Glomerular endothelial cell (primary cell): ENCODE data around the gene ZNF503. TPM values are rescaled to one million over a fixed set of nuclear protein-coding genes. Genes with fewer than 3 reads are reported as not detected.

ENCODE experiments used
- DNase-seq: peaks from one replicate; pipeline ENCODE4 v3.0.0-alpha.2; 2011; ENCODE audit warnings: low read depth, low spot score; ENCODE audit errors: extremely low read depth
- total RNA-seq: library from RNA; depleted of rRNA; stranded (reverse); fragments of >200 nt; gene quantifications from 2 replicates; pipeline ENCODE4 v1.2.3, GENCODE V29; 2015

ZNF503 gene
- total RNA-seq, 1 donor from 2014 or later: 14.8 TPM

- no peak for DNase-seq
Observed at GRCh38 chr10:75407224-75407712, 5.7 kb upstream of the ZNF503 start.

DNA sequence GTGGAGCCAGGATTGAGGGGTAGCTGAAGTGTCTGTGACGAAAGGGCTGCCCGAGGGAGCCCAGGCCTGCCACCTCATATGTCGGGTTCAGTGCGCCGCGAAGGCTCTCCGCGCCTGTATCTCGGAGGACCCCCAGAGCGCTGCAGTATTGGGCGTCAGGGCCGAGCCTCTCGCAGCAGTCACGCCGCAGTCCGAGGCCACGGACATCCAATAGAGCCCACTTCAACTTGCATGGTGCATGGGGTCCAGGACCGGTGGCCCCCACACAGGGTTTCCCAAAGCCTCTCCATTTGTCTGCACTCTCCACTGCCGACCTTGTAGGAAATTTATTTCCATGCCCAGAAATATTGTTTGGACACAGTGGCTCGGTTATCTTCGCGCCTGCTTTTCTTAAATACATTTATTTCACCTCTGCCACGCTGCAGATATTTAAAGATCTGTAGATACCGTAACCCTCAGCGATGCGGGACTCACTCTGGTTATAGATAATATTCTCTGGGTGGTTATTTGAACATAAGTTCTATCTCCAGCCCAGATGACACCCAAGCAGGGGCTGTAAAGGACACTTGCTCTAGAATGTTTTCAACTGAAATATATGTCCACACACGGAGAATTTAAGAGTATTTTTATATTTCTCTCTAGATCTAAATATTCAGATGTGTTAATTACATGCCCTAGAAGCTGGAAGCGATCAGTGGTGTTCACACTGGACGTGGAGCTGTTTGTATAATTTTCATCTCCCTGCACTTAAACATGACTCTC is 5.1 kb upstream of the ZNF503 start:
- no peak for DNase-seq

DNA sequence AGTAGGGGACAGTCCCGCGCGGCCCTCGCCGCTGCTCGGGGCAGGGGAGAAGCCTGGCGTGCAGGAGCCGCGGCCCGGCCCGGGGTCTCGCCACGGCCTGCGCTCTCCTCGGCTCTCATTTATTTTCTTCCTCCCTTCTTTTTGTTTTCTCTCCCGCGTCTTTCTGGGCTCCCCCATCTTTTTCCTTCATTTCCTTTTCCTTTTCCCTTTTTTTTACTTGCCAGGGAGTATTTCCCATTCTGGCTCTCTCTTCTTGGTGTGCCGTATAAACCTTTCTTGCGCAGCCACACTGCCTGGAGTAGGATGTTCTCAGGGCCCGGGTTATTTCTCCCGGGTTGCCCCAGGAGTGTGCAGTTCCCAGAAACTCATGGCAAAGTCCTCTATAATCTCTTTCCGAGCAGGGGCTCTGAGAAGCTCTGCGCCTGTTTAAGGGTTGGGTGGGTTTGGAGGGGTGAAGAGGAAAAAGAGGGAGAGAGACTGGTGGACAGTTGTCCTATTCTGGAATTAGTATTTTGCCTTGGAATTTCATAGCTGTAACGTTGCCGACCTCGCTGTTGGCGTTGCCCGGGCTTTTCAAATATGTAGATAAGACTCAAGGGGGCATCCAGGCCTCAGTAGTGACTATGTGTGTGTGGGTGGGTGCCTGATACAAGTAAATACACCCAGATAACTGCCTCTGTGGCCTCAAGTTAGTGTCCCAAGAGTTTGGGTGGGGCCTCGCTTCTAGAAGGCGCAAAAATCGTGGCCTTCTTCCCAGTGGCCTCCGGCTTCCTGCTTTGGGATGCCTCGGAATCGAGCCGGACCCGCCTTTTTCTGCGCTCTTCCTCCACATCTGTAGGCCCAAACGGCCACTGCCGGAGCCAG is 4.3 kb upstream of the ZNF503 start:
- no peak for DNase-seq

DNA sequence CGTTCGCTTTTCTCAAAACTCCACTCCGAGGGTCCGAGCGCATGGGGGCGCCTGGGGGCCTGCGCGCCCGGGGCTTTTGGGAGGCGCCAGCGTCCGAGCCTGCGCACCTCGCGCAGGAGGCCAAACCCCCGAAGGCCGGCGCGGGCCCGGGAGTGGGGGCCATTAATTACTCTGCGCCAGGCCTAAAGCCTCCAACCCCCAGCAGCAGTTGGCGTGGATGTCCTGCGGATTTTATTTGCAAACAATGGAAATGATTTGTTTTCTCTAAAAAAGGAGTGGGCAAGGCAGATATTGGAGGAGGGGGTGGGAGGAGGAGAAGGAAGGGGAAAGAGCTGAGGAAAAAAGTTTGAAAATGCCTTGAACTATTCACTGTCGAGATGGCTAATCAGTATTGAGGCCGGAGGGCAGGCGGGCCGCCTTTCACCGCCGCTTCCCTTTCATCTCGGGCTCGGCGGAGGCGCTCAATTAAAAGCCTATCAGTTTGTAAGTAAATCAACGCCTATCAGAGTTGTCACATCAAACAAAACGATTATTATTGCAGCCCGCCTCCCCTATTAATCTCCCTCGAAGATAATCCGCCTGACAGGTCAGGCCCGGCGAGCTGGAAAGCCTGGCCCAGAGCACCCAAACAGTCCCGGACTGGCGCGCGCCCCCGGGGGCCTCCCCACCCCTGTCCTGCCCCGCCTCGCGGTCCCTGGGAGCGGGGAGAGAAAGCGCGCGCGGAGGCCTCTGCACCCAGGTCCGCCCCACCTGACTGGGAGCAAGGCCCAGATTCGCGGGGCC is 3.4 kb upstream of the ZNF503 start:
- DNase-seq: no peak

GRCh38 chr10:75403939-75404814 is 2.6 kb upstream of the ZNF503 start:
- DNase-seq: no peak

DNA sequence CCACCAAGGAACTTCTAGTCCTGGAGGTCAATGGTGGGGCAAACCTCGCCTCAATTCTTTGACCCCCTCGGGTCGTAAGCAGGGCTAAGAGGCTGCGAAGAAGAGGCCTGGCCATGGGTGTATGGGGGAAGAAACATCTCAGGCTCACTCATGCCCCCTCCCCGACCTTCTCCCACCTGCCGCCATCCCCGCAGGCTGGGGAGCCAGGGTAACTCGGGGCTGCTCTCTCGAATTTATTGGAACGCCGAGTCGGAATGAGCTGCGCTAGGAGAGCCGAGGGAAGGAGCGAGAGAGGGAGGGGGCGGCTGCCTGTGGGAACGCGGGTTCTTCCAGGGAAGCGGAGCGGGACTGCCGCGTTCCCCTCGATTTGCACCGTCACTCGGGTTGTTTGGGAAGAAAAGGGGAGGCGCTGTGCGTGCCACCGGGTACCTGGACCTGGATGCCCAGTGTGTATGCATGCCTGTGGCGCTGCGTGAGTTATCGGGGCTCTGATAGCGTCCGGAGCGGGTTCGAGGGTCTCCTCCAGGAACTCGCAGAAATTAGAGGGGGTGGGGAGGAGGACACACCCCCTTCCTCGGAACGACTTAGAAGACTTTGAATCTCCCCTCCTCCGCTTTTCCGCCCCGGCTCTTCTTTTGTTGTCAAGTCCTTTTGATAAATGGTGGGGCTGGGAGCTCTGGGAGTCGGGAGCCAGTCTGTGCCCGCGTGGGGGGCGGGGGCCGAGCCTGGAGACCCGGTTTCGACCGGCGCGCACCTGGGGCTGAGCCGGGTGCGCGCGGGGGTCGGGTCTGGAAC is 1.8 kb upstream of the ZNF503 start:
- DNase-seq: no peak

GRCh38 chr10:75402486-75403143 is 1.1 kb upstream of the ZNF503 start:
- no peak for DNase-seq

DNA sequence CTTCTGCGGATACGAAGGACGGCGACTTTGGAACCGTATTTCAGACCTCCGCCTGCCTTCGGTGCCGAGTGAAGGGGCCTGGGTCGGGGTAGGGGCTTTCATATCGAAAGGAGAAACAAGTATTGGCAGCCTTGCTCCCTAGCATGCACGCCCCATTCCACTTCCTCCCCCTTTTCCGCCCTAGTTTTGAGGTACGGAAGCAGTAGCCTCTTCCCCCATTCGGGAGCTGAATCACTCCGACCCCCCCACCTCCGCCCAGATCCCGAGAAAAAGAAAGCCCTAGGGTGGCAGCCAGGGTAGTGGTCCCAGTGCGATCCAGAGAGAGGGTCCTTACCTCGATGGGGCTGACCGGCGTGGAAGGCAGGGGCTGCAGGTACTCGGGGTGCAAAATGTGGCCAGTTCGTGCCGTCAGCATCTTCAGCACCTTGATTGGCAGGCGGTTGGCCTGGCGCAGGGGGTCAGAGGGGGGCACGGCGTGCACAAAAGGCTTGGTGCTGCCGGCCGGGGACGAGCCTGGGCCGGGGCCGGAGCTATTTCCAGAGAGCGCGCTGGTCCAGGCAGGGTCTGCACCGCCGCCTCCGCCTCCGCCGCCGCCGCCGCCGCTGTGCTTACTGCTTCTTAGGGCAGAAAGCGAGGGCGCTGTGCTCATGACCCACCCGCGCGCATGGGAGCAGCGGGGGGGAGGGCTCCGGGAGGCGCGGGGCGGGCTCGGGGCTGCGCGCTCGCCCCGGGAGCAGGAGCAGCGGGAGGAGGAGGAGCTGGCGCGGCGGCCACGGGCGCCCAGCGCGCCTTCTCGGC is 594 bp downstream of the ZNF503 start:
- no peak for DNase-seq

DNA sequence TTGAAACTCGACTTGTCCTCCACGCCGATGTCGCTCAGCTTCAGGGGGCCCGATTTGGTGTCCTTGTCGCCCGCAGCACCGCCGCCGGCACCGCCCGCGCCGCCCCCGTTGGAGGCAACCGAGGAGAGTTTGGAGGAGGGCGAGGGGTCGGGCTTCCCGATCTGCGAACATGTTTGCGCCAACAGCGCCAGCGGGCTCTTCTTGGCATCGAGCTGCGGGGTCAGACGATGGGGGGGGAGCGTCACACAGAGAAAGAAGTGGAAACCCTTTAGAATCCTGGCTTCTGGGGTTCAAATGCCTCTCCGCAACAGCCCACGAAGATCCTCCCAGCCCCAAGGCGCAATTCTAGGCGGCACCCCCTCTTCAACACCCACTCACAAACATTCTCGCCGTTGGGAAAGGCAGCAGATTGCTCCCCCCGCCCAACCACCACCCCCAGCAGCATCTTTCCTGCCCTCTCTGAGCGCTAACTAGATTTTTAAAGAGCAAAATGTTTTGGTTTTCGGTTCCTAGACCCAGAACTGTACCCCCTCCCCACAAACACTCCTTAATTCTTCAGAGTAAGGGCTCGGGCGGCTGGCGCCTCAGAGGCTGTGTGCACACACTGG is 1.3 kb downstream of the ZNF503 start:
- DNase-seq: no peak

- no peak for DNase-seq
Observed at GRCh38 chr10:75399461-75400162, 2.0 kb downstream of the ZNF503 start.

DNA sequence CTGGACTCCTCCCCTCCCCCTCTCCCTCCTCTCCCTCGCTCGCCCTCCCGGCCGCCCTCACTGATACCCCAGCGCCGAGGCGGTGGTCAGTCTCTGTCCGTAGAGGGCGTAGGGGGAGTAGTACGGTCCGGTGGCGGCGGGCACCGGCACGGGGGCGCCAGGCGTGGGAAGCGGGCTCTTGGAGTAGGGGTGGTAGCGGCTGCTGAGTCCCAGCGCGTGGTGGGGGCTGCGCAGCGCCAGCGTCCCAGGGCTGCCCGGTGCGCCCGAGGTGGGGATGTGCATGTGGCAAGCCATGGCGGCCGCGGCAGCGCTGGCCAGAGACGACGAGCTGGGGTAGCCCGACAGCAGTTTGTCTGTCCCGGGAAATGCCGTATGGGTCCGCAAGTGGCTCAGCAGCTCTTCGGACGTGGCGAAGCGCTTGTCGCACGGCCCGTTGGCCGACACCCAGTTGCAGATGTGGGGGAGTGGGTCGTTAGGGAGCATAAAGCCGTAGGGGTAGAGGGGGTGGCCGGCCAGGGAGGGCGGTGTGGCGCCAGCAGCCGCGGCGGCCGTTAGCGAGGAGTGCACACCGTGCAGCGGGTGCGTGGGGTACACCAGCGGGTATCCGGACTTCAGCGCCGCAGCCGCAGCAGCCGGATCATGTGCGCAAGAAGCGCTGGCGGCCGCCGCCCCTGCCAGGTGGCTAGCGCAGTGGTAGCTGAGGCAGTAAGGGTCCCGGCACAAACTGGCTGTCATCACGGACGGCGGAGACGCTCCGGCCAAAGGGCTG is 2.7 kb downstream of the ZNF503 start:
- DNase-seq: no peak

DNA sequence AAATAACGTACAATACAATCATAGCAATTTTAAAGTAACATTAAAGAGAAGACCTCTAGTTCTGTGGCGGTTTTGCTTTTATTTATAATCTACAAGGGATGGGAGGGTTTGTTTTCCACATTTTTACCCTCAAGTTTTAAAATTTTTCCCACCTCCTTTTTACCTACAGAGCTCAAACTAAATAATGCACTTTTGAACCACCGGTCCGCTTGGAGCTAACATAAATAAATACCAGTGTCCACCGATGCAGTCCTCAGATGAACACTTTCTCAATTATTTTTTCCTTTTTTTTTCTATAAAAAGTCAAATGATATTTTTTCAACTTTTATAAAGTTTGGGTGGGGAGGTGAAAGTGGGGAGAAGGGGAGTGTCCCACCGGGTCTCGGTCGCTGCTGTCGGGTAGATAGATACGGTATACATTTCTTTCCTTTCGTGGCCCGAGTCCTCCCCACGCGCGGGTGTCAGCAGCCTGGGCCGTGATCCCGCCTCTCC is 3.3 kb downstream of the ZNF503 start:
- no peak for DNase-seq

DNA sequence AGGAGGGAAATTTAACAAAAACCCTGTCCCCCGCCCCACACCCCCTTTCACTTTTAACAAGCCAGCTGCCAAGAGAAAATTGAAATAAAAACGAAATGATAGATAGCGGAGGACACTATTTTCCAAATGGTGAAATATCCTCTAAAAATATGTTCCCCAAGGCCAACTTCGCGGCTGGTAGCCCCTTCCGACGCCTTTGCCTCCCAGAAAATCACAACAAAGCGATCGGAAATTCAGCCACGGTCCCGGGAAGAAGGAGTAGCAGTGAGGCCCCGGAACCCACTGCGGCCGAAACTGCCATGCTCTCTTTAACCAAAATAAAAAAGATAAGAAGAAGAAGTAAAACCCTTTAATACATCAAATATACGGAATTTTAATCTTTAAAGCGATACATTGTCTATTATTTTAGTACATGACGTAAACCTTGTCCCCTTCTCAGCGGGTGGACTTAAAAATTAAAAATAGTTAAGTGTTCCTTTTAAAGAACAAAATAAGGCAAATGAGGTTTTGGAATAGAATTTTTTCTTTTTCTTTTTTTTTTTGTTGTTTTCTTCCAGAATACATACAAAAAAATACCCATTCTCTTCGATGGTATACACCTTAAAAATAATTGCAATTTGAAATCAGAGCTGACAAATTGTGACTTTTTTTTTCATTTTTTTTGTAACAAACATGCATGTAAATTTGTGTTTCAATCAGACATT is 3.9 kb downstream of the ZNF503 start:
- no peak for DNase-seq

DNA sequence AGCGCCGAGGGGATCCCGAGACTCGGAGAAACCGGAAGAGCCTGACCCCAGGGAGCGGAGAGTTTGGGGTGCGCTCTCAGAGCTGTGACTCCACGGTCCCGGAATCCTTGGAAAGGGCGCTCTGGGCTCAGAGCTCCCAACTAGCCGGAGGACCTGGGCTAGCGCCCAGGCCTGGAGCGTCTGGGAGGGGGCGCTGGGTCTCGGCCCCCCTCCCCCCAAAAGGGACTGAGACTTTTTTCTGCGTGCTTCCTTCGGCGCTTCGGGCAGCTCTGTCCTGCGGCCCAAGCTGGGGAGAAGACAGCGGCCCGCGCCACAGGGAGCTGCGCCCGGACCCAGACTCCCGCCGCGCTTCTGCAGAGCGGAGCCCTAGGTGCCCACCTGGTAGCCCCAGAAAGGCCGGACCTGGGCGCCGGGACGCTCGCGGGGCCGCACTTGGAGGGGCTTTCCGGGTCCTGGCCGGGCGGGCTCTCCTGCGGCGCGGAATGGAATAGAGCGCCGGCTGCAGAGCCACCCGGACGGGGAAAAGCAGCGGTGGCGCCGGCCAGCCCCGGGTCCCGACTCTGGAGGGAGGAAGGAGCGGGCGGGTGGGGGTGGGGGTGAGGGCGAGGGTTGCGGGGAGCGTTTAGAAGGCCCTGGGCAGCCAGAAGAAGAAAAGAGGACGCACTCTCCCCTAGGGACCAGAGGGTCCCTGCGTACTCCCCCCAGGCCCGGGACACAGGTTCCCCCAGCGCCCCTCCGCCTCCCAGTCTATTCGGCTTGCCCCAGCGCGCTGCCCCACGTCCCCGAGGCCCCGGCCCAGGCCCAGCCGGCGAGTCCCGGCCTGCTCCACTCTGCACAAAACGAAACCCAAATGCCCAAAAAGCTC is 4.7 kb downstream of the ZNF503 start:
- no peak for DNase-seq
